Mucosa of descending colon (tissue), 3 donors: ENCODE measurements around the gene LENEP. TPM values are rescaled to one million over a fixed set of nuclear protein-coding genes. Genes with fewer than 3 reads are reported as not detected.
A peak's percentile ranks its signal among the peaks of the same experiment; 100 is the strongest.
"Not testable (repeated sequence)": the region's sequence is repeated elsewhere in the genome, so short reads cannot be mapped to it uniquely, and the experiment has no call there.

Experiments
- ATAC-seq: fragments of 200-7000 bp; cut with Tn5 transposase; one replicate; pipeline ENCODE4 v1.9.1; 2020; ENCODE audit warnings: mild to moderate bottlenecking, moderate library complexity
- DNase-seq, 3 donors: peaks; one replicate each; pipeline ENCODE4 v3.0.0-alpha.2; 2020
- H3K36me3 ChIP-seq: fragments of 200-600 bp; one replicate; pipeline ENCODE4 v1.8.0; 2021; ENCODE audit warnings: low read depth, mild to moderate bottlenecking
- H3K4me1 ChIP-seq: fragments of 200-600 bp; one replicate; pipeline ENCODE4 v1.8.0; 2021; ENCODE audit warnings: low read depth, mild to moderate bottlenecking
- H3K4me3 ChIP-seq: fragments of 200-600 bp; one replicate; pipeline ENCODE4 v1.8.0; 2021; ENCODE audit warnings: mild to moderate bottlenecking
- H3K9me3 ChIP-seq: fragments of 200-600 bp; one replicate; pipeline ENCODE4 v1.8.0; 2021; ENCODE audit warnings: mild to moderate bottlenecking
- intact Hi-C, 2 donors: fragments of 100-400 bp; cut with DNase I in 1 of 2; cut with micrococcal nuclease in 1 of 2; formaldehyde crosslinking; loops; one replicate each; pipeline versions ENCODE4 v1.11.0 to v1.11.1; 2022; cut with DNase I, micrococcal nuclease
- total RNA-seq, 3 donors: library from RNA; stranded (reverse); fragmentation: NEBNext Ultra II Directional in 2 of 3; extraction: Animal tissue kit (Norgen Biotek cat#: 25700) in 2 of 3; gene quantifications; one replicate each; pipeline versions ENCODE4 v1.2.1 to v1.2.4, GENCODE V29; 2021 to 2023
- TF ChIP-seq, protein P1 (sequence below): fragments of 200-600 bp; IDR thresholded peaks from one replicate; pipeline ENCODE4 v1.8.0; 2022; ENCODE audit warnings: antibody characterized with exemption, mild to moderate bottlenecking
- donor health status: DM: no; HTN: no; CAD: no; lungs with moderate emphysema.
- donor health status: DM: no; HTN: no; CAD: no.
- donor health status: DM: no; HTN: yes; CAD: no.

The LENEP gene
- total RNA-seq, 3 donors from 2014 or later: 0.60 to 0.76 TPM; not detected in 1

DNA sequence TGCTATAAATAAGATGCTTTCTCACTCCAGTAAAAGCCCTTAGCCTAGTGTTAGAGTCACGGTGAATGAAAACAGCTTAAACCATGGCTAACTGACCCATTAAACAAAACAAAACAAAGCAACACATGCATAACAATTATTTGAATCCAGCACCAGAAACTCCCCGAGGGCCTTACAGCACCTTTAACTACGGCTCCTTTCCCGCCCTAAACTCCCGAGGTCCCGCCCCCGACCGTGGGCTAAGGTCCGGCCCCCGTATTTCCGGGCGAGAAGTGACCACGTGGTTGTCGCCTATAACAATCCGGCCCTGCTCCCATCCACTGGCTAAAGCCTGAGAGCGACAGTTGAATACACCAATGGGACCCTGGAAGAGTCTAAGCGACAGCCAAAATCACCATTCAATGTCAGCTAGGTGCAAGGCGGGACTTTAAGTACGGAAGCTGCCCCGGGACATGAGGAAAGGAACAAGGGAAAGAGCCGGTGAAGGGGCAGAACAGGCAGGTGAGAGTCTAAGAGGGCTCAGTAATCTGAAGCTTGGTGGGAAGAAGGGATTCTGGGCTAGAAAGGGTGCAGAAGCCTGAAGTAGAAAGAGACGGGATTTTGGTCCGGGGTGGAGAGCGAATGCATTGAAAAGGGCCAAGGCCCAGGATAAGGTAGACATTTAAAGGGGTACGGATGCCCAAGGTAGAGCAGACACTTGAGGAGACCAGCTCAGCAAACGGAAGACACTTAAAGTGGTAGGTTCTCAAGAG, 10.3 kb upstream of the LENEP start, which contains the start of gene FLAD1:
FLAD1 (plus strand) TSS at position 448 of the 752 bp plus-strand sequence. CDS start 351 bp downstream, outside the sequence.
- peaks cover 11% of the 10 kb centered on the region for H3K4me1 ChIP-seq
- TF ChIP-seq, protein P1, sequence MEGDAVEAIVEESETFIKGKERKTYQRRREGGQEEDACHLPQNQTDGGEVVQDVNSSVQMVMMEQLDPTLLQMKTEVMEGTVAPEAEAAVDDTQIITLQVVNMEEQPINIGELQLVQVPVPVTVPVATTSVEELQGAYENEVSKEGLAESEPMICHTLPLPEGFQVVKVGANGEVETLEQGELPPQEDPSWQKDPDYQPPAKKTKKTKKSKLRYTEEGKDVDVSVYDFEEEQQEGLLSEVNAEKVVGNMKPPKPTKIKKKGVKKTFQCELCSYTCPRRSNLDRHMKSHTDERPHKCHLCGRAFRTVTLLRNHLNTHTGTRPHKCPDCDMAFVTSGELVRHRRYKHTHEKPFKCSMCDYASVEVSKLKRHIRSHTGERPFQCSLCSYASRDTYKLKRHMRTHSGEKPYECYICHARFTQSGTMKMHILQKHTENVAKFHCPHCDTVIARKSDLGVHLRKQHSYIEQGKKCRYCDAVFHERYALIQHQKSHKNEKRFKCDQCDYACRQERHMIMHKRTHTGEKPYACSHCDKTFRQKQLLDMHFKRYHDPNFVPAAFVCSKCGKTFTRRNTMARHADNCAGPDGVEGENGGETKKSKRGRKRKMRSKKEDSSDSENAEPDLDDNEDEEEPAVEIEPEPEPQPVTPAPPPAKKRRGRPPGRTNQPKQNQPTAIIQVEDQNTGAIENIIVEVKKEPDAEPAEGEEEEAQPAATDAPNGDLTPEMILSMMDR: no peak
- no peaks in the 10 kb centered on the region for H3K9me3 ChIP-seq
- intact Hi-C loops: no loop called here
- DNase-seq: peak; percentile 95 to 99 (median 96)
- H3K36me3 ChIP-seq: no peaks in the 10 kb centered on the region
- H3K4me3 ChIP-seq: peak within 1 kb of the TSS; percentile 50
- ATAC-seq: peak; percentile 99

- Histone ChIP-seq H3K4me3 (peak overlapping the region; percentile 50), H3K4me1 (peaks cover 11% of the 10 kb centered on the region), H3K9me3 (no peaks in the 10 kb centered on the region), H3K36me3 (no peaks in the 10 kb centered on the region)
- TF ChIP-seq, protein P1: no peak
- no peak for ATAC-seq
- DNase-seq: peak in 2 of 3 donors; percentile 42 to 55
- intact Hi-C loops: no loop called here
These were observed 9.5 kb upstream of the LENEP start for GRCh38 chr1:154983776-154984466.

DNA sequence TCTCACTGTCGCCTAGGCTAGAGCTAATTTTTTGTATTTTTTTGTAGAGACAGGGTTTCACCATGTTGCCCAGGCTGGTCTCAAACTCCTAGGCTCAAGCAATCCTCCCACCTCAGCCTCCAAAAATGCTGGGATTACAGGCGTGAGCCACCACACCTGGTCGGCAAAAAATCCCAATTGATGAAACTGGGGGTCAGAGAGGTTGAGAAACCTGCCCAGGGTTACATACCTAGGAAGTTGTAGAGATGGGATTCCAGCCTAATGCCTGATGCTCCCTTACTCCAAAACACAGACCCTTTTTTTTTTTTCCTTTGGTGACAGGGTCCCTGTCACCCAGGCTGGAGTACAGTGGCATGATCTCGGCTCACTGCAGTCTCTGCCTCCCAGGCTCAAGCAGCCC, 6.7 kb upstream of the LENEP start:
- intact Hi-C loops: not testable (repeated sequence)

DNA sequence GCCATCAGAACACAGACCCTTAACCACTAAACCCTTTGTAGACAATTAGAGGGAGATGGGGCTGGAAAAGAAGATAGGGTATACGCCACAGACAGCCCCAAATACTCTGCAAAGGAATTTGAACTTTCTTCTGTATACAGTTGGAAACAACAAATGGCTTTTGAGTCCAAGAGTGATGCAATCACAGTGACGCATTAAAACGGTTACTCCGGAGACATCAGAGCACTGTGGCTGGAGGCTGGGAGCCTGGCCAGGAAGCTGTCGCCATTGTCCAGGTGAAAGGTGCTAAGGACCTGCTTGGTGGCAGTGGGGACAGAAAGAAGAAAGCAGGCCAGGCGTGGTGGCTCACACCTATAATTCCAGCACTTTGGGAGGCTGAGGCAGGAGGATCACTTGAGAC, 6.1 kb upstream of the LENEP start:
- Histone ChIP-seq H3K9me3 (no peaks in the 10 kb centered on the region), H3K36me3 (no peaks in the 10 kb centered on the region), H3K4me3 (no peak overlapping the region), H3K4me1 (peaks cover 18% of the 10 kb centered on the region)
- ATAC-seq (no peak), DNase-seq (peak in 1 of 3 donors; percentile 38)
- intact Hi-C loops: no loop called here
- TF ChIP-seq, protein P1: no peak

More for the DNA sequence above, 6.7 kb upstream of the LENEP start:
- not testable (repeated sequence) for H3K36me3 ChIP-seq, ATAC-seq, DNase-seq, H3K4me3 ChIP-seq, H3K9me3 ChIP-seq
- peaks cover 18% of the 10 kb centered on the region for H3K4me1 ChIP-seq

DNA sequence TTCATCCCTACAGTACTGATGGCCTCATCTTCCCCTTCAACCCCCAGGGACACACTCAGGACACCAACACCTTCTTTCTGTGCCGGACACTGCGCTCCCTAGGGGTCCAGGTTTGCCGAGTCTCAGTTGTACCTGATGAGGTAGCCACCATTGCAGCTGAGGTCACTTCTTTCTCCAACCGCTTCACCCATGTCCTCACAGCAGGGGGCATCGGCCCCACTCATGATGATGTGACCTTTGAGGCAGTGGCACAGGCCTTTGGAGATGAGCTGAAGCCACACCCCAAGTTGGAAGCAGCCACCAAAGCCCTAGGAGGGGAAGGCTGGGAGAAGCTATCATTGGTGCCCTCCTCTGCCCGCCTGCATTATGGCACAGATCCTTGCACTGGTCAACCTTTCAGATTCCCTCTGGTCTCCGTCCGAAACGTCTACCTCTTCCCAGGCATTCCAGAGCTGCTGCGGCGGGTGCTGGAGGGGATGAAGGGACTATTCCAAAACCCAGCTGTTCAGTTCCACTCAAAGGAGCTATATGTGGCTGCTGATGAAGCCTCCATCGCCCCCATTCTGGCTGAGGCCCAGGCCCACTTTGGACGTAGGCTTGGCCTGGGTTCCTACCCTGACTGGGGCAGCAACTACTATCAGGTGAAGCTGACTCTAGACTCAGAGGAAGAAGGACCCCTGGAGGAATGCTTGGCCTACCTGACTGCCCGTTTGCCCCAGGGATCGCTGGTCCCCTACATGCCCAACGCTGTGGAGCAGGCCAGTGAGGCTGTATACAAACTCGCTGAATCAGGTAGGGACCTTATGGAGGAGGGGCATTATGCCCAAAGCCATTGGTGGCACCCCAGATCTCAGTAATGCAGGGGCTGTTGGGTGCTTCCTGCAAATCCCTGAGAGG, 5.1 kb upstream of the LENEP start:
- Histone ChIP-seq H3K4me1 (peaks cover 18% of the 10 kb centered on the region), H3K4me3 (no peak overlapping the region), H3K36me3 (no peaks in the 10 kb centered on the region), H3K9me3 (no peaks in the 10 kb centered on the region)
- ATAC-seq (no peak), DNase-seq (peak in 2 of 3 donors; percentile 23 to 38)
- TF ChIP-seq, protein P1: no peak
- intact Hi-C loops: no loop called here
